Endothelial cell of umbilical vein (primary cell): Measurements from ENCODE around the gene LRRD1. TPM values are rescaled to one million over a fixed set of nuclear protein-coding genes. Genes with fewer than 3 reads are reported as not detected.

ENCODE experiments used
- BruUV-seq: library from RNA; stranded (reverse); fragments of 400-500 nt; replicated peaks from 2 replicates; lab custom pipeline; 2021; lab: Mats Ljungman, UMichigan
- CTCF ChIA-PET: fragments of 300-600, 350-600 bp; sonication (Branson Sonifier 250); formaldehyde crosslinking; loops from one replicate; lab custom pipeline; 2021; ENCODE audit warnings: antibody characterized with exemption, inconsistent platforms; lab: Charles Lee
- POLR2A ChIA-PET: fragments of 300-600, 350-600 bp; sonication (Branson Sonifier 250); formaldehyde crosslinking; loops from one replicate; lab custom pipeline; 2021; ENCODE audit warnings: antibody characterized with exemption, inconsistent platforms; lab: Charles Lee
- DNase-seq: peaks from one replicate; pipeline ENCODE4 v3.0.0-alpha.2; 2011; ENCODE audit warnings: low read depth, low spot score
- FAIRE-seq: peaks from 2 replicates; lab custom pipeline; 2011; peaks lifted over from hg19 to GRCh38; lab: Jason Lieb, UNC
- H2AFZ ChIP-seq: 2 replicates; pipeline ENCODE4 v1.6.0; 2012; ENCODE audit warnings: low read depth, low read length, control low read depth, inconsistent platforms
- H3K27ac ChIP-seq: 2 replicates; pipeline ENCODE4 v1.5.1; 2011; ENCODE audit warnings: low read depth, mild to moderate bottlenecking, control low read depth, low read length, moderate library complexity; ENCODE audit not compliant: insufficient read depth
- H3K27me3 ChIP-seq, 2 experiments: 2 replicates each; pipeline versions ENCODE4 v1.6.0 to v1.6.1; 2011; ENCODE audit warnings: low read length in 2 of 2, mixed read lengths in 1 of 2; ENCODE audit not compliant: control insufficient read depth in 2 of 2, insufficient read depth in 2 of 2
- H3K36me3 ChIP-seq, 2 experiments: 2 replicates in 1 of 2; 3 replicates in 1 of 2; pipeline ENCODE4 v1.5.1; 2011; ENCODE audit warnings: low read length in 2 of 2, mild to moderate bottlenecking in 1 of 2, moderate library complexity in 1 of 2; ENCODE audit not compliant: control insufficient read depth in 2 of 2, insufficient read depth in 2 of 2; ENCODE audit errors: extremely low read depth in 1 of 2
- H3K4me1 ChIP-seq: 3 replicates; pipeline ENCODE4 v1.5.1; 2011; ENCODE audit warnings: mild to moderate bottlenecking, low read length; ENCODE audit not compliant: control insufficient read depth, insufficient read depth; ENCODE audit errors: extremely low read depth
- H3K4me2 ChIP-seq: 2 replicates; pipeline ENCODE4 v1.6.1; 2011; ENCODE audit warnings: low read length, control low read depth, mixed read lengths; ENCODE audit not compliant: insufficient read depth
- H3K4me3 ChIP-seq, 3 experiments: fragments of 200-600 bp in 1 of 3; sonication (generic), shearing (Covaris generic) in 1 of 3; replicated peaks in 1 of 3; 2 replicates each; pipeline ENCODE4 v1.5.1; 2011 to 2016; ENCODE audit warnings: control low read depth in 3 of 3, low read length in 3 of 3, mild to moderate bottlenecking in 2 of 3, inconsistent platforms in 1 of 3, low read depth in 1 of 3, moderate library complexity in 1 of 3; ENCODE audit not compliant: insufficient read depth in 1 of 3
- H3K79me2 ChIP-seq: 2 replicates; pipeline ENCODE4 v1.6.0; 2012; ENCODE audit warnings: low read length, inconsistent platforms; ENCODE audit not compliant: control insufficient read depth, insufficient read depth
- H3K9ac ChIP-seq: replicated peaks from 2 replicates; pipeline ENCODE3; 2011; ENCODE audit warnings: low read length, control low read depth; ENCODE audit not compliant: insufficient read depth; ENCODE audit errors: extremely low read depth
- H3K9me1 ChIP-seq: replicated peaks from 3 replicates; pipeline ENCODE4 v1.6.0; 2011; ENCODE audit warnings: mild to moderate bottlenecking, low read length; ENCODE audit not compliant: control insufficient read depth, insufficient read depth; ENCODE audit errors: extremely low read depth
- H3K9me3 ChIP-seq: replicated peaks from 2 replicates; pipeline ENCODE4 v1.5.1; 2012; ENCODE audit warnings: low read length, inconsistent platforms; ENCODE audit not compliant: control insufficient read depth, insufficient read depth
- H4K20me1 ChIP-seq: replicated peaks from 2 replicates; pipeline ENCODE3; 2011; ENCODE audit warnings: mild to moderate bottlenecking, low read length; ENCODE audit not compliant: control insufficient read depth, insufficient read depth; ENCODE audit errors: extremely low read depth
- CTCF ChIP-seq, 2 donors: IDR thresholded peaks; 1 replicate in 1 of 2; 2 replicates in 1 of 2; pipeline ENCODE4 v1.5.1; 2011; ENCODE audit warnings: low read length in 2 of 2, mild to moderate bottlenecking in 2 of 2, moderate library complexity in 2 of 2, control low read depth in 1 of 2, inconsistent platforms in 1 of 2, low read depth in 1 of 2; ENCODE audit not compliant: insufficient read depth in 1 of 2; ENCODE audit errors: extremely low read depth in 1 of 2
- EZH2 ChIP-seq: IDR thresholded peaks from 2 replicates; pipeline ENCODE4 v1.6.1; 2012; ENCODE audit warnings: borderline replicate concordance, low read depth, mild to moderate bottlenecking, moderate library complexity, low read length, inconsistent platforms; ENCODE audit not compliant: severe bottlenecking
- FOS ChIP-seq: IDR thresholded peaks from 2 replicates; pipeline ENCODE4 v1.6.1; 2011; ENCODE audit warnings: mild to moderate bottlenecking, low read length, moderate library complexity, borderline replicate concordance; ENCODE audit not compliant: insufficient read depth
- GATA2 ChIP-seq: IDR thresholded peaks from 2 replicates; pipeline ENCODE4 v1.7.0; 2011; ENCODE audit warnings: low read depth, mild to moderate bottlenecking, moderate library complexity, mixed read lengths, low read length; ENCODE audit not compliant: insufficient read length, insufficient read depth
- JUN ChIP-seq: IDR thresholded peaks from 2 replicates; pipeline ENCODE4 v1.6.1; 2011; ENCODE audit warnings: borderline replicate concordance, low read depth; ENCODE audit not compliant: insufficient read length, insufficient read depth
- MAX ChIP-seq: IDR thresholded peaks from 2 replicates; pipeline ENCODE4 v1.6.1; 2011; ENCODE audit not compliant: insufficient read depth, insufficient read length
- MYC ChIP-seq: IDR thresholded peaks from one replicate; pipeline ENCODE4 v1.6.1; 2011; ENCODE audit warnings: mild to moderate bottlenecking, low read depth, low read length
- POLR2A ChIP-seq: IDR thresholded peaks from 2 replicates; pipeline ENCODE4 v1.6.1; 2012; ENCODE audit warnings: low read depth, mild to moderate bottlenecking, control low read depth, low read length
- POLR2AphosphoS5 ChIP-seq: IDR thresholded peaks from 2 replicates; pipeline ENCODE4 v1.6.1; 2012; ENCODE audit warnings: low read depth, mild to moderate bottlenecking, control low read depth, low read length, moderate library complexity; ENCODE audit not compliant: insufficient read depth
- dilution Hi-C: fragments of 300-500 bp; cut with MboI; formaldehyde crosslinking; loops from one replicate; pipeline ENCODE4 v1.15.0; 2019; ENCODE audit warnings: low sequenced_read_pairs; ENCODE audit not compliant: extremely low pct_ligation_motif_present
- intact Hi-C: fragments of 100-400 bp; cut with micrococcal nuclease; formaldehyde crosslinking; loops from one replicate; pipeline ENCODE4 v1.10.0; 2022
- polyA plus RNA-seq, 4 experiments: library from polyadenylated mRNA; depleted of rRNA in 3 of 4; stranded (reverse) in 3 of 4; unstranded in 1 of 4; fragments of >200 nt; gene quantifications; 2 replicates each; pipeline versions ENCODE4 v1.2.1 to v1.2.3, GENCODE V29; 2011 to 2012; ENCODE audit warnings: missing spikeins in 1 of 4
- total RNA-seq: library from RNA; stranded (reverse); gene quantifications from 2 replicates; pipeline ENCODE4 v1.2.3, GENCODE V29; 2021

The LRRD1 gene
- total and polyA plus RNA-seq, 2 donors (not counting 3 experiments of a cell fraction or from before 2014, with no cell fraction given) = 0.03 to 0.46 TPM

- no TSS peak for BruUV-seq
- ChIA-PET CTCF (no interaction called here), POLR2A (no interaction called here)
- no peaks in the 10 kb centered on the region for H3K4me1 ChIP-seq
- dilution Hi-C loops = no loop called here
- FAIRE-seq (no peak), DNase-seq (no peak)
- no peak overlapping the region for H2AFZ ChIP-seq
- no peaks in the 10 kb centered on the region for H3K9me1 ChIP-seq
- TF ChIP-seq MYC (no peak), POLR2A (no peak), MAX (no peak), POLR2AphosphoS5 (no peak), JUN (no peak), GATA2 (no peak), FOS (no peak)
- no peaks in the 10 kb centered on the region for H3K9me3 ChIP-seq
- no peak overlapping the region for H3K4me2 ChIP-seq
- peaks cover 5 to 37% of the 10 kb centered on the region in 2 experiments for H3K36me3 ChIP-seq
- H4K20me1 ChIP-seq = peaks cover 6% of the 10 kb centered on the region
- H3K9ac ChIP-seq = no peak overlapping the region
- H3K4me3 ChIP-seq = no peak overlapping the region
- H3K27ac ChIP-seq = no peak overlapping the region
- intact Hi-C loops = no loop called here
- H3K79me2 ChIP-seq = peaks cover 73% of the 10 kb centered on the region
- no peaks in the 10 kb centered on the region for H3K27me3 ChIP-seq
Observed at GRCh38 chr7:92119213-92119759, 59.7 kb downstream of the LRRD1 start.

- no peak overlapping the region for H2AFZ ChIP-seq
- no peak overlapping the region for H3K4me3 ChIP-seq
- H3K9ac ChIP-seq = no peak overlapping the region
- no peak for DNase-seq
- CTCF ChIA-PET = no interaction called here
- intact Hi-C loops (no loop called here), dilution Hi-C loops (no loop called here)
- no peaks in the 10 kb centered on the region for H3K27me3 ChIP-seq
- peaks cover 59% of the 10 kb centered on the region for H3K79me2 ChIP-seq
- no TSS peak for BruUV-seq
- POLR2A ChIA-PET = no interaction called here
- H3K9me1 ChIP-seq = no peaks in the 10 kb centered on the region
- TF ChIP-seq JUN (no peak), MAX (no peak), EZH2 (no peak), MYC (no peak), CTCF (IDR thresholded peaks at IDR 0.05; ENCODE audit: extremely low read depth in 1 of 2, insufficient read depth in 1 of 2, low read depth in 1 of 2, low read length in 2 of 2) (no peak), POLR2A (no peak), GATA2 (no peak), FOS (no peak), POLR2AphosphoS5 (no peak)
- H4K20me1 ChIP-seq = peaks cover 8% of the 10 kb centered on the region
- no peak overlapping the region for H3K27ac ChIP-seq
- no peak overlapping the region for H3K4me2 ChIP-seq
- H3K9me3 ChIP-seq = no peaks in the 10 kb centered on the region
- H3K4me1 ChIP-seq = no peaks in the 10 kb centered on the region
- no peak for FAIRE-seq
- peaks cover 3 to 28% of the 10 kb centered on the region in 2 experiments for H3K36me3 ChIP-seq
Observed at GRCh38 chr7:92116949-92117348, 62.0 kb downstream of the LRRD1 start.
